Lower leg skin (tissue), 3 donors: ENCODE measurements around the gene NOS1.

Source experiments
- POLR2A ChIP-seq, 2 donors: fragments of 450-650 bp; IDR thresholded peaks; one replicate each; pipeline ENCODE4 v1.6.1; 2016 to 2017; ENCODE audit warnings: antibody characterized with exemption in 2 of 2, mild to moderate bottlenecking in 1 of 2, moderate library complexity in 1 of 2
- TF ChIP-seq, protein P1 (sequence below), 3 donors: fragments of 450-650 bp; IDR thresholded peaks; one replicate each; pipeline ENCODE4 v1.5.1; 2016; ENCODE audit warnings: antibody characterized with exemption in 3 of 3, mild to moderate bottlenecking in 3 of 3, moderate library complexity in 2 of 3

DNA sequence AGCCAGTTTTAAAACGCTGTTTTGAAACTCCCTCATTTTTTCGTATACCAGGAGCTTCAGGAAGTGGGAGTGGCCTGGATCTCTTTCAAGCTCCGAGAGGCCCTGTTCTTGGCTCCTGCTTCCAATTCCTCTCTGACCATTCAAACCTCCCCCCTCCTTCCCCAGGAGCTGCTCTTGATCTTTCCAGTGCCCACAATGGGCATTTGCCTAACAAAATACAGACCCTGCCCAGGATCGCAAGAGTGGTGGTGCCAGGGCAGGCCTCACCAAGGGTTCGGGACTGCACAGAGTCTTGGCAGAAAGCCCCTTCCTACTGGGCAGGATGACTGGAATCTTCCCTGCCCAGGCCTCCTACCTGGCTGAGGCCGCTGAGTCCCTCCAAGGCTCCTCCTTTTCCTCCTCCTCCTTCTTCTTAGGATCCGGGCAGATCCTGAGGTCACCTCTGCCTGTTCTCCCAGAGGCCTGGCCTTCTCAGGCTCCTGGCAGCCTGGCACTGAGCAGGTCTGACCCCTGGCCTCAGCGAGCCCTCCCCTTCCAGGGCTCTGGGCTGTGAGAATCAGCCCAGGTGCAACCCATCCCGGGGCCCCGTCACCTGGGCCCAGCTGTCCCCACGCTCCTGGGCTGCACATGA is 46.9 kb upstream of the NOS1 start:
- TF ChIP-seq, protein P1, sequence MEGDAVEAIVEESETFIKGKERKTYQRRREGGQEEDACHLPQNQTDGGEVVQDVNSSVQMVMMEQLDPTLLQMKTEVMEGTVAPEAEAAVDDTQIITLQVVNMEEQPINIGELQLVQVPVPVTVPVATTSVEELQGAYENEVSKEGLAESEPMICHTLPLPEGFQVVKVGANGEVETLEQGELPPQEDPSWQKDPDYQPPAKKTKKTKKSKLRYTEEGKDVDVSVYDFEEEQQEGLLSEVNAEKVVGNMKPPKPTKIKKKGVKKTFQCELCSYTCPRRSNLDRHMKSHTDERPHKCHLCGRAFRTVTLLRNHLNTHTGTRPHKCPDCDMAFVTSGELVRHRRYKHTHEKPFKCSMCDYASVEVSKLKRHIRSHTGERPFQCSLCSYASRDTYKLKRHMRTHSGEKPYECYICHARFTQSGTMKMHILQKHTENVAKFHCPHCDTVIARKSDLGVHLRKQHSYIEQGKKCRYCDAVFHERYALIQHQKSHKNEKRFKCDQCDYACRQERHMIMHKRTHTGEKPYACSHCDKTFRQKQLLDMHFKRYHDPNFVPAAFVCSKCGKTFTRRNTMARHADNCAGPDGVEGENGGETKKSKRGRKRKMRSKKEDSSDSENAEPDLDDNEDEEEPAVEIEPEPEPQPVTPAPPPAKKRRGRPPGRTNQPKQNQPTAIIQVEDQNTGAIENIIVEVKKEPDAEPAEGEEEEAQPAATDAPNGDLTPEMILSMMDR (IDR thresholded peaks at IDR 0.05) = no peak
- TF ChIP-seq POLR2A (IDR thresholded peaks at IDR 0.05) = no peak
